Activated T-cell treated with anti-CD3 and anti-CD28 coated beads for 4 hours (primary cell): ENCODE data around the gene UHRF2.
"Not testable (repeated sequence)": the region's sequence is repeated elsewhere in the genome, so short reads cannot be mapped to it uniquely, and the experiment has no call there.

Experiments
- DNase-seq: peaks from one replicate; pipeline ENCODE4 v3.0.0-alpha.2; 2020

UHRF2 gene

DNA sequence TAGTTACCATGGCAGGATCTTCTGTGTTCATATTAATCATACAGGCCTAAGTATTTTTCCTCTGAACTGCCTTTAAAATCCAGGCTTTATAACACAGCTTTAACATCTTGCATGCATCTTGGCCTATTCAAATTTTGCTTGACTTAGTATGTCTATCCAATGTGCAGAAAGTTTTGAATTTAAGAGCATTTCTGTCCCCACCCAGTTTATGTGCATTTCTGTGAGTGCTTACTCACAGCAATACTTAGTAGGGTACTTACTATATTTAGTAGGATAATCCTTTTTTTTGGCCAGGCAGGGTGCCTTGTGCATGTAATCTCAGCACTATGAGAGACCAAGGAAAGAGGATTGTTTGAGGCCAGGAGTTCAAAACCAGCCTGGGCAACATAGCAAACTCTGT lies 18.0 kb downstream of the UHRF2 start:
- no peak for DNase-seq

DNA sequence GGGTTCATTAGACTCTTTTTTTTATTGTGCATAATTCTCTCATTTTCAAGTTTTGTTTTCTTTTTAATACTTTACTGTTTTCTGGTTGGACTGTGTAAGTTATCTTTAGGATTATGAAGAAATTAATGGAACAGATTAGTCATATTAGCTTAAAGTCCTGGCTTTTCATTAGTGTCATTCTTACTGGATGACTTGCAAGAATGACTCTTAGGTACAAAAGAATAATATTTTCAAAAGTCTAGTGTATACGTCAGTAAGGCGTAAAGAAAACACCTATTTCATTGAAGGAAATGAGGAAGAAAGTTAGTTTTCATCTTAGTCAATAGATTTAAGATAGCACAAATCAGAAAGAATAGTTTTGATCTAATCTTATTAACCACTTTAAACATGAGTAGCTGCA lies 20.4 kb downstream of the UHRF2 start:
- no peak for DNase-seq

DNA sequence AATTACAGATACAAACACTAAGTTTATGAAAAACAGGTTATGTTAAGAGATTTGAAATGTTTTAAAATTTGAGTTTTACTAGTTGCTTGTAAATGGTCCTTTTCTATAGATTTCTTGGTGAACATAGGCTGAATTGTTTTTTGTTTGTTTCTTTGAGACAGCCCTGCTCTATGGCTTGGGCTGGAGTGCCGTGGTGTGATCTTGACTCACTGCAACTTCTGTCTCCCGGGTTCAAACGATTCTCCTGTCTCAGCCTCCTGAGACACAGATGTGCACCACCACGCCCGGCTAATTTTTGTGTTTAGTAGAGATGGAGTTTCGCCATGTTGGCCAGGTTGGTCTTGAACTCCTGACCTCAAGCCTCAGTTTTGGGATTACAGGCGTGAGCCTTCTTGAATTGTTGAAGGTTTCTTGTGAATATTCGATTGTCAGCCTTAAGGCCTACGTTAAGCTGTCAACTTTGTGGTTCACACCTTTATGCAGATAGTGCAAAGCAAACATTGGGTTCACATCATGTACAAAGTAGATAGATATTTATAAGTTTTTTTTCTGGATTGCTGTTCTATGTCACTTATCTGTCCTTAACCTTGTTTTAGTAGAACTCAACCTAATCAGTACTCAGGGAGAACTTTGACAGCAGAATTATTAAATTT lies 26.2 kb downstream of the UHRF2 start:
- DNase-seq = no peak

DNA sequence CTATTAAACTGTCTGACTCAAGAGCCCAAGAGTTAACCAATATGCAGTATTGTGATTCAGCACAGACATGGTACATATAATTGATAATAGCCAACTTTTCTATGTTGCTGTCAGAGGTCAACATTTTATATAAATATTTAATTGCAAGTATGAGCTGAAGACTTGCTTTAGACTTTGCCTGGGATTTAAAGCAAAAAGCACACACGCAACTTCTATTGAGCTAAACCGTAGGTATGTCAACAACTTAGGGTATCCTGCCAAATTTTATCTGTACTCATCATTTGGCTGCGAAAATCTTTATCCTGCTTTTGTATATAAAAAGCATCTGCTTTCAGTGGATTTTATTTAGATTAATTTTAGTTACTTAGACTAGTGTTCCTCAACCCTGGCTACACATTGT lies 27.4 kb downstream of the UHRF2 start:
- DNase-seq = no peak

DNA sequence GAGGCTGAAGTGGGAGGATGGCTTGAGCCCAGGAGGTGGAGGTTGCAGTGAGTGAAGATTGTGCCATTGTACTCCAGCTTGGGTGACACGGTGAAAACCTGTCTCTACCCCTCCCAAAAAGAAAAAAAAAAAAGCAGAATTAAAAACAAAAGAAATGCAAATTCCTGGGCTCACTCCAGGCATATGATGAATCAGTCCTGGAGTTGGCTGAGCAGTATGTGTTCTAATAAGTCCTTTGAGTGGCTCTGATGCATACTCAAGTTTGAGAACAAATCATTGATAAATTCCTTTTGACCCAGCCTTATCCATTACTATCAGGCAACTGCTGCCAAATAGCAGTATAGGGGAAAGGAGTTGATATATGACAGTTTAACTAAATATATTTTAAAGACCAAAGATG lies 28.3 kb downstream of the UHRF2 start:
- DNase-seq = no peak

DNA sequence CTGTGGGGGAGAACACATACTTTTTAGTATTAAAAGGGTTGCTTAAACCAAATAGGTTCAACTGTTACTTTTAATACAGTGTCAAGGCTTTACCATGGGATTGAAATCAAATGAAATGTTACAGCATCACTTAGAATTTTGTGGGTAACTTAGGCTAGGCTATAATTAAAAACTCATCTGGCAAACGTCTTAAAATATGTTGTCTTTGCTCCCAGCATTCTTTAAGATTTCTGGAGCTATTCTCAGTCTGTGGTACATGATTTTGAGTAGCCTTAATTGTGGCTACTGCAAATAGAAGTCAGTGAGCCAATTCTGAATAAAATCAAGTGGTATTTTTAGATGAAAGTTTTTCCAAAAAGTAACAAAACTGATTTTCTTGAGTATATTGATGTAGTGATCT lies 30.7 kb downstream of the UHRF2 start:
- no peak for DNase-seq

DNA sequence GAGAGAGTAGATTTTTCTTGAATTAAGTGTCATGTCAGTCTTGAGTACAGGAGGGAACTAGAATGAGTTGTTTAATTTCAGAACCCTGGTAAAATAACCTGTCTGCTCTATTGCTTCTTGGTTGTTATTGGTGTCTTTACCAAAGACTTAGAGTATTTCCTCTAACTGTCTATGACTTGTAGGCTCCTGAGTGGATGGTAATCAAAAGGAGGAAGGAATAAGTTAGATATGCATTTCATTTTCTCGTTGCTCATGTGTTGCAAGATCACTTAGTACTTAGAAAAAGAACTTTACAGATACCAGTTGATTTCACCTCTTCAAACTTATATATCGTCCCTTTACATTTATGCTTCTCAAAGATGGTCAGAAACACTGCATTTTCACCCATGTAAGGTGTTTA lies 31.1 kb downstream of the UHRF2 start:
- no peak for DNase-seq

DNA sequence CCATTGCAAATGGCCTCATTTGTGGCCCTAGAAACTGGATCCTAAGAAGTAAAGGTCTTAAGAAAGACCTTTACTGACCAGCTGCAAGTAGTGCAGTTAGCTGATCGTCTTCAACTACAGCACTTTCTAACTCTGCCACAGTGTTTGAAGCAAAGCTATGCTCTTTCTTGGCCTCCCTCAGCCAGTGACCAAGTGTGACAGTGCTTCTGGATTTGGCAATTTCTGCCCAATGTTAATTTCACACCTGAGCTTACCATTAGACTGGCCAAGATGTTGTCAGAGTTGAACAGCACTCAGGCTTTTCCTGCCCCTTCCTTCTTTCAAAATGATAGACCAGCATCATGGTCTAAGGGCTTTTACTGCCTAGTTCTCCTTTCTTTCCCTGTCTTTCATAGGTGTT lies 36.1 kb downstream of the UHRF2 start:
- DNase-seq = no peak

DNA sequence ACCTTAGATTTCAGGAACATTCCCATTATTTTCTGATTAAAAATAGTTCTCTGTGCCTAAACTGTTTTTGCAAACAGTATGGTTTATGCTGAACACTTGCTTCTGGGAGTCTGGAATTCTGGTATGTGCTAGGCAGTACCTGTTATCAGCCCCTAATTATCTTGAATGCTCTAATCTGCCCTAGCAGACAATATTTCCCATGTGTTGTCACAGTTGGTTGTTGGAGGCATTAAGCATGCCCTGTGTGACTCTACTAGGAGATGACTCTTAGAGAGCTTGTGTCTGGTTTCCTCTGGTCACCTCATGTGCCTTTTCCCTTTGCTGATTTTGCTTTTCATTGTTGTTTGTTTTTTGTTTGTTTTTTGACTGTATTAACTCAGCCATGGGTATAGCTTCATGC lies 36.6 kb downstream of the UHRF2 start:
- DNase-seq = no peak

DNA sequence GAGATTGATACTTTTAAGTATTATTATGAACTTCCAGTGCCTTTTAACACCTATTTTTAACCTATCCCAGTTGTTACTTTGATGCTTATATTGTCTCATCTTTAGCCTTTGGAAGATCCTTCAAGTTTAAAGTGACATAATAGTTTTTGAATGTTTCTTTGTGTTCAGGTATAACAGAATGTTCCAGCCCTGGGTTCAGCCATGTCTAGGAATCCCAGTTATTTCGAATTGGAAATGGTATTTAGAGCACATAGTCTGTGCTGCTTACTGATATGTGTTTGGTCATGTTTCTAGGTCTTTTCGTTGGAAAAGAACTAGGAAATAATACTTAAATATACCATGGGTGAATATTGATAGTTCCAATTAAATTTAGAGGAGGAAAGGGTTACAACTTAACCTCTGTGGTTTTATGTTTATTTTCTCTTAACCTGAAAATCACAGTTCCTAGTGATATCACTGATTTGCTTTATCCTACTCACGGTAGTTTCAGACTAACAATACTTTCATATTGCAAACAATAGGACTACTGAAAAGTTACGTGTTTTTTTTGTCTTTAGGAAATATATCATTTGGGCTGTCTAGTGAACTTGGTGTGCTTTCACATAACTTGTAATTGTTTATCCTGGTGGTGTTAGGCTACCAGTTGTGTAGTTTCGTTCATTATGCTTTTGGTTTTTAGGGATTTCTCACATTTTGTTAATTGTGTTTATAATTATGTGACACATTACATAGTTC lies 37.8 kb downstream of the UHRF2 start:
- no peak for DNase-seq

DNA sequence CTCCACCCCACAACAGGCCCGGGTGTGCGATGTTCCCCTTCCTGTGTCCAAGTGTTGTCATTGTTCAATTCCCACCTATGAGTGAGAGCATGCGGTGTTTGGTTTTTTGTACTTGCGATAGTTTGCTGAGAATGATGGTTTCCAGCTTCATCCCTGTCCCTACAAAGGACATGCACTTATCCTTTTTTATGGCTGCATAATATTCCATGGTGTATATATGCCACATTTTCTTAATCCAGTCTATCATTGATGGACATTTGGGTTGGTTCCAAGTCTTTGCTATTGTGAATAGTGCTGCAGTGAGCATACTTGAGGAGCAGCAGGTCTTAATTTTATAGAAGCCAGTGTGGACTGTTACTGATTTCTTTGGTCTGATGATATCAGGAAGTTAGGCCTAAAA lies 42.3 kb downstream of the UHRF2 start:
- DNase-seq = not testable (repeated sequence)

DNA sequence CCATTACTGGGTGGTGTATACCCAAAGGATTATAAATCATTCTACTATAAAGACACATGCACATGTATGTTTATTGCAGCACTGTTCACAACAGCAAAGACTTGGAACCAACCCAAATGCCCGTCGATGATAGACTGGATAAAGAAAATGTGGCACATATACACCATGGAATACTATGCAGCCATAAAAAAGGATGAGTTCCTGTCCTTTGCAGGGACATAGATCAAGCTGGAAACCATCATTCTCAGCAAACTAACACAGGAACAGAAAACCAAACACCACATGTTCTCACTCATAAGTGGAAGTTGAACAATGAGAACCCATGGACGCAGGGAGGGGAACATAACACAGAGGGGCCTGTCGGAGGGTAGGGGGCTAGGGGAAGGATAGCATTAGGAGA lies 45.7 kb downstream of the UHRF2 start:
- DNase-seq = not testable (repeated sequence)

DNA sequence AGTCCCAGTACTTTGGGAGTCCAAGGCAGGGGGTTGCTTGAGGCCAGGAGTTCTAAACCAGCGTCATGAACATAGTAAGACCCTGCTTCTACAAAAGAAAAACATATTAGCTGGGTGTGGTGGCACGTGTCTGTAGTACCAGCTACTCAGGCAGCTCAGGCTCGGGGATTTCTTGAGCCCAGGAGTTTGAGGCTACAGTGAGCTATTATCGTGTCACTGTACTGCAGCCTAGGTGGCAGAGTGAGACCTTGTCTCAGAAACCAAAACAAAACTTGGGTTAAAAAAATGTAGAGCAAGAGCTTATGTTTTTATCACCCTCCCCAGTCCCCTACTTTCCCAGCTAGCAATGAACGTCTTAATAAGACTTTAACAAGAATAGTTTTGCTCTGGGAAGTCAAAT lies 46.7 kb downstream of the UHRF2 start:
- DNase-seq = no peak

DNA sequence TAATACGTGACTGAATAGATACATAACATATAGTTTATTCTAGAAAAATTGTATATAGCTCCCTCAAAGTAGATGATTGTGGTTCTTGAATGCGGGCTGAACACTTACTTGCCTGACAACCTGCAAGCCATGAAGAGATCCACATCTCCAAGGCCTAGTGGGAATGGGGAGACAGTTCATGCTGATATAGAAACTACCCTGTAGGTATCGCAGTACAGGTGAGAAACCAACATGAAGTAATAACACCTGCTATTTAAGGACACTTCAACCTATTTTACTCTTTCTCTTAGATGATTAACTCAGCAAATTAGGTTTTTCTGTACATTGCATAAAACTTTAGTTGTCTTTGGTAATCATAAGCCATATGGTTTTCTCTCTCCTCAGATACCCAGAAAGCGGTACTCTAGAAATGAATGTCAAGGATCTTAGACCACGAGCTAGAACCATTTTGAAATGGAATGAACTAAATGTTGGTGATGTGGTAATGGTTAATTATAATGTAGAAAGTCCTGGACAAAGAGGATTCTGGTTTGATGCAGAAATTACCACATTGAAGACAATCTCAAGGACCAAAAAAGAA lies 47.3 kb downstream of the UHRF2 start:
- no peak for DNase-seq

DNA sequence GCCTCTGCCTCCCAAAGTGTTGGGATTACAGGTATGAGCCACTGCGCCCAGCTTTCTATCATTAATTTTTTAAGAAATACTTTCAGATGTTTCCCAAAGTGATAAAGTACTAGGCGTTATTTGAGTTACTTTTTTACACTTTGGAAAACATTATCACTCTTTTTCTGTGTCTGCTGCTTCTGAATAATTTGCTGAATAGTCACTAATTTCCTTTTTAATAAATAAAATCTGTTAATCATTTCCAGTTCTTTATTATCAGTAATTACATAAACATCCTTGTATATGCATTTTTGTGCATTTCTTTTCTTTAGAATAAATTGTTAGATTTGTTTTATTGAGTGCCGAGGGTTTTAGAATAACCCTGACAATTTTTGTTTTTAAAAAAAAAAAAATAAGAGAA lies 48.6 kb downstream of the UHRF2 start:
- no peak for DNase-seq

DNA sequence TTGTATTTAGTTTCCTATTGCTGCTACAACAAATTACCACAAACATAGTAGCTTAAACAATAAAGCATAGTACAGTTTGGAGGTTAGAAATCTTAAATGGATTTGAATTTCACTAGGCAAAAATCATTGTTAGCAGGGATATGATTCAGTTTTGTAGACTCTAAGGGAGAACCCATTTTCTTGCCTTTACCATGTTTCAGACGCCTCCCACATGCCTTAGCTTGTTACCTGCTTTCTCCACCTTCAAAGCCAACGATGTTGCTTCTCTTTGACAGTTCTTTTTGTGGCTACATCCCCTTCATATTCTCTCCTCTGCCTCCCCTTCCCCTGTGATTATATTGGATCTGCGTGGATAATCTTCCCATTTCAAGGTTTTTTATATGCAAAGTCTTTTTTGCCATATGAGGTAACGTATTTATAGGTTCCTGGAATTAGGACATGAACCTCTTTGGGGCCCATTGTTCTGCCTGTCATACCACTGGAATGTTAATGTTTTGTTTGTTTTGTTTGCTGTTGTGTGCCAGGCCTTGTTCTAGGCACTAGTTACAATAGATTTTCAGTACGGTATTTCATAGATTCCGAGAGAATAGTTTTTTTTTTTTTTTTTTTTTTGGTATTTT lies 54.1 kb downstream of the UHRF2 start:
- no peak for DNase-seq

DNA sequence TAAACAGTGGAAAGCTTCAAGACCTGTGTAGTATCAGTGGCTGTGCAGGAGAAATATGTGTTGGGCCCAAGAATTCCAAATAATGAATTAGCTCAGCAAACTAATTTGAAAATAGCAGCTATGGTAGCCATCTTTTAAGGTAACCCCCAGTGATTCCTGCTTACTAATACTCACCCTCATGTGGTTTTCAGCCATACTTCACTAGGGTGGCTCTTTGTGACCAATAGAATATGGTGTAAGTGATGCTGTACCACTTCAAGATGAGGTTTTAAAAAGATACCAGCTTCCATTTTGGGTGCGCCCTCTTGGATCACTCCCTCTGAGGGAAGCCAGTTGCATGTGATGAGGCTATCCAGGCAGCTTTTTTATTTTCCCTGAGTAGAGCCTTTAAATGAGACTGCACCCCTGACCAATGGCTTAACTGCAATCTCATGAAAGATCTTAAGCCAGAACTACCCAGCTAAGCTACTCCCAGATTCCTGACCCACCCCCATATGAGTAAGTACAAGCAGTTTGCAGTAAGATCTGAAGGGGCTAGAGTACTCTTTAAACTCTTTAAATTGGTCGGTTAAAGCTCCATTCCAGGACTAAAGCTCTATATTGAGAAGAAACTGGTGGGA lies 58.3 kb downstream of the UHRF2 start:
- DNase-seq = no peak

DNA sequence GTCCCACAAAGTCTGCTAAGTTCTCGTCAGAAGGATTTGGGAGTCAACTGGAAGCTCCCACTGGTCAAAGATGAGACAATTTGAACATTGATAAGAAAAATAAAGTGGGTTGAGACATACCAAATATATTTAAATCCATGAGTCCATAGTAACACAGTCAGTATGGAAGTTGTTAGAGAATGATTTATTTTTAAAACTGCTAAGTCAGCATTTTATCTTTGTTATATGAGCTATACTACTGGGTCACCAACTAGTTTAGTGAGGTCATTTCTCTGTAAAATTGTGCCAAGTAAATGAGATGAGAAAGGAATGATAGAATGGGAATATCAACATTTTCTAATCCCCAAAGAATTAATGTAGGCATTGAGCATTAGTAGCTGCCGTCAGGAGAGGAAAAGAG lies 60.2 kb downstream of the UHRF2 start:
- no peak for DNase-seq

DNA sequence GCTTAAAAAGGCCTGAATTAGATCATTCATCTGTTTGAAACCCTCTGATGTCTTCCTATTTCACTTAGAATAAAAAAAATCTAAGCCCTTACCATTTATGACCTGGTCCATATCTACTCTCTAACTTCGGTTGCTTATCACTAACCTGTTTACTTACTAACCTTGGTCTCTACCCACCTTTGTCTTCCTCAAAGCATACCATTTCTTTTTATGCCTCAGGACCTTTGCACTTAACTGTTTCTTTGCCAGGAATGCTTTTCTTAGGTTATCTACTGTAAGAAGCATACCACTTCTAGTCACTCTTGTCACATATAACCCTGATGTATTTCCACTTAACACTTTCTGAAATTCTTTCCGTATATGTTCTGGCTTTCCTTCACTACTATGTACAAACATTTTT lies 67.0 kb downstream of the UHRF2 start:
- no peak for DNase-seq

DNA sequence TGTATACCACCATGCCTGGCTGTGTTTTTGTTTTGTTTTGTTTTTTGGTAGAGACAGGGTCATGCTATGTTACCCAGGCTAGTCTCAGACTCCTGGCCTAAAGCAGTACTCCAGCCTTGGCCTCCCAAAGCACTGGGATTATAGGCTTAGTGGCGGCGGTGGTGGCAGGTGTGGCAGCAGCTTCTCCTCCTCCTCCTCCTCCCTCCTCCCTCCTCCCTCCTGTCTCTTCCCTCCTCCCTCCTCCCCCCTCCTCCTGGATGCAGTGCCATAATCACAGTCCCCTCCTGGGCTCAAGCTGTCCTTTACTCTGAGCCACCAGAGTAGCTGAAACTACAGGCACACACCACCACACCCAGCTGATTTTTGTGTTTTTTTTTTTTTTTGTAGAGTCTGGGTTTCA lies 71.2 kb downstream of the UHRF2 start:
- DNase-seq = no peak

DNA sequence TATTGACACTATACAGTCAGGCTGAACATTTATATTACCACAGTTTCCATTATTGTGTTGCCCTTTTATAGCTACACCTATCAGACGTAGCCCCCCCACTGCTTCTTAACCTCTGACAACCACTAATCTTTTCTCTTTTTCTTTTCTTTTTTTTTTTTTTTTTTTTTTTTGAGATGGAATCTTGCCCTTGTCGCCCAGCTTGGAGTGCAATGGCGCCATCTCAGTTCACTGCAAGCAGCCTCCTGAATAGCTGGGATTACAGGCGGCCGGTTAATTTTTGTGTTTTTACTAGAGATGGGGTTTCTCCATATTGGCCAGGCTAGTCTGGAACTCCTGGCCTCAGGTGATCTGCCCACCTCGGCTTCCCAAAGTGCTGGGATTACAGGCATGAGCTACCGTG lies 75.4 kb downstream of the UHRF2 start:
- DNase-seq = no peak

DNA sequence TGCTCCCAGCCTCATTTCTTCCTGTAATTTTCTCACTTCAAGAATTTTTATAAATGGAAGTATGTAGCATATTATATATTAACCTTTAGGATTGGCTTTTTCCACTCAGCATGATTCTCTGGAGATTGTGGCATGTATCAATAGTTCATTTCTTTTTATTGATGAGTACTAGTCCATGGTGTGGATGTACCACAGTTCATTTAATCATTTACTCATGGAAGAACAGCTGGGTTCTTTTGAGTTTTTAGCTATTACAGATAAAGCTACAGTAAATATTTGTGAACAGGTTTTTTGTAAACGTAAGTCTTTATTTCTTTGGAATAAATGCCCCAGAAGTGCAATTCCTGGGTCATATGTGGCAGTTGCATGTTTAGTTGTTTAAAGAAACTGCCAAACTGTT lies 76.1 kb downstream of the UHRF2 start:
- no peak for DNase-seq

DNA sequence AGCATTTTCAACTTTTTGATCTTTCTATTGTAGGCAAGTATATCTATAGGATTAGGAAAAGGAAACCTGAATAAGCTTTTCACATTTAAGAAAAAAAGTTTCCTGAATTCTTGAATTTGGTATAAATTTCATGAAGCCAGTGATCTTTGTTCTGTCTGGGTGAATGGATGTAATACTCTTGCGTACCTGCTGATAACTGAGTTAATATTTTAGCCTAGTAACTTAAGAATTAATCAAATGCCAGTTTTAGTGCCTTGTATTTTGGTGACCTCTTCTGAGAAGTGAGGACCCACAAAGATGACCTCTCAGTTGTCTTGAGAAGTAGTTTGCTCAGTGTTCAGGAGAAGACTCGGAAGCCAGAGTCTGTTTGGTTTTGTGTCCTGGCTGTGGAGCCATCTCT lies 77.9 kb downstream of the UHRF2 start:
- no peak for DNase-seq

DNA sequence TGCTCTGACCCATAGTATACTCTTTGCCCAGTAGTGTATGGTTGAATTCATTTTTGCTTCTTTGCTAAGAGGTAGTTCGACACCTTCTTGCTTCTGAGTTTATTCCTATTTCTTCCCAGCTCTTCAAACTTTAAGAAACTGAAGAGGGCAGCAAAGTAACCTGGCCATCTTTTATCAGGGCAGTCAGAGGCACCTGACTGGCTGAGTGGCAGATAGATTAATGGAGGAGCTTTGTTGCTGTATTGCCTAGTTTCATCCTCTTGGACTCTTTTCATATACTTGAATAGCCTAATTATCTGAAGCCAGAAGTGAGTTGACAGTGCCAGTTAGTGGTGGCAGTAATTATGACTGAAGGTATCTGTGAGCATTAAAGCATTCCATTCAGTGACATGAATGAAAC lies 82.5 kb downstream of the UHRF2 start:
- DNase-seq = no peak
